GM21447 (cell line): ENCODE measurements around the gene NXPE1.
"Not testable (repeated sequence)": the region's sequence is repeated elsewhere in the genome, so short reads cannot be mapped to it uniquely, and the experiment has no call there.

Experiments
- ATAC-seq: cut with Tn5 transposase; IDR thresholded peaks from one replicate; pipeline ENCODE4 v1.9.1; 2021; ENCODE audit not compliant: unreplicated experiment

NXPE1 gene

DNA sequence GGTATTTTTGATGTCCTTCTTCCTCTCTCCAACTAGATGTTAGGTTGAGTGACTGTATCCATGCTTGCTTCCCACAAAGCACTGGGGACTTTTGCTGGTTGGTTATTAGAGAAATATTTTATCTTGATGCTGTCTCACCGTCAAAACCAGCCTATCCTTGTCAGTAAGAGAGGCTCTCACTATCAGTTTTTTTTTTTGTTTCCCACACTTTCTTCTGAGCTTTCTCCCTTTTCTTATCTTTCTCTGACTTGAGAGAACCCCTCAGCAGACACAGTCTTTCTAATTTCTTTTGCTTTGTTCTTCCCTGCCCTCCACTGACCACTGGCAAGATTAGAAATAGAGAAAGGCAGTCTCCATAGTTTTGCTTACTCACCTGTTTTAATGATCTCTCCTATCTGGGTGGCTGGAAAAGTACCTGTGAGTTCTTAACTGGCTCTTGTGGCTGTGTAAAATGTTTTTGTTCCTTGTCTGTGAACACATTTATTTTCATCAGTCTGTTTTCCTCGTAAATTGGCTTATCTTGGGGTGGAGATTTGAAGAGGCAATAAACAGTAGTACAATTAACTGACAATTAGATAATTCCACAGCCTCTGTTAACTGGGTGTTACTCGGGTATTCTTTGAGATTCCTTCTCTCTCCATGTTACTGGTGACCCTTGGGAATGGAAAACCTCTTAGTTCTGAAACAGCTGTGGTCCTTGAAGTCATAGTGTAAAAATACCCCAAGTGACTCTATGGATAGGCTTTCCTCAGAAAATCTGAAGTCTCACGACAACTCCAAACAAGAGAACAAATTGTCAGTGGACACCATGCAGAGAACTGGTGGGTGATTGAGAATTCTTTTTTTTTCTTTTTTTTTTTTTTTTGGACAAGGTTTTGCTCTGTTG, at the start of gene NXPE1:
Gene NXPE1 (minus strand): TSS at position 457 of the 886 bp plus-strand sequence. CDS start 8,680 bp downstream, outside the sequence.
- ATAC-seq, result no peak

DNA sequence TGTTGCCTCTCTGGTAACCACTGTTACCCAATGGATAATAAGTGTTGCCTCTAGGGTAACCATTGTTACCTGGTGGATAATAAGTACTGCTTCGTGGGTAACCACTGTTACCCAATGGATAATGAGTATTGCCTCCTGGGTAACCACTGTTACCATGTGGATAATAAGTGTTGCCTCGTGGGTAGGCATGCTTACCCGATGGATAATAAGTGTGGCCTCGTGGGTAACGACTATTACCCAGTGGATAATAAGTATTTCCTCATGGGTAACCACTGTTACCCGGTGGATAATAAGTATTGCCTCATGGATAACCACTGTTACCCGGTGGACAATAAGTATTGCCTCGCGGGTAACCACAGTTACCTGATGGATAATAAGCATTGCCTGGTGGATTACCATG, 49.7 kb upstream of the NXPE1 start:
- ATAC-seq, result no peak

DNA sequence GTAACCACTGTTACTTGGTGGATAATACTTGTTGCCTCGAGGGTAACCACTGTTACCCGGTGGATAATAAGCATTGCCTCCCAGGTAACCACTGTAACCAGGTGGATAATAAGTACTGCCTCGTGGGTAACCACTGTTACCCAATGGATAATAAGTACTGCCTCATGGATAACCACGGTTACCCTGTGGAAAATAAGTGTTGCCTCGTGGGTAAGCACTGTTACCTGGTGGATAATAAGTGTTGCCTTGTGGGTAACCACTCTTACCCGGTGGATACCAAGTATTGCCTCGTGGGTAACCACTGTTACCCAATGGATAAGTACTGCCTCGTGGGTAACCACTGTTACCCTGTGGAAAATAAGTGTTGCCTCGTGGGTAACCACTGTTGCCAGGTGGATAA, 48.9 kb upstream of the NXPE1 start:
- not testable (repeated sequence) for ATAC-seq

DNA sequence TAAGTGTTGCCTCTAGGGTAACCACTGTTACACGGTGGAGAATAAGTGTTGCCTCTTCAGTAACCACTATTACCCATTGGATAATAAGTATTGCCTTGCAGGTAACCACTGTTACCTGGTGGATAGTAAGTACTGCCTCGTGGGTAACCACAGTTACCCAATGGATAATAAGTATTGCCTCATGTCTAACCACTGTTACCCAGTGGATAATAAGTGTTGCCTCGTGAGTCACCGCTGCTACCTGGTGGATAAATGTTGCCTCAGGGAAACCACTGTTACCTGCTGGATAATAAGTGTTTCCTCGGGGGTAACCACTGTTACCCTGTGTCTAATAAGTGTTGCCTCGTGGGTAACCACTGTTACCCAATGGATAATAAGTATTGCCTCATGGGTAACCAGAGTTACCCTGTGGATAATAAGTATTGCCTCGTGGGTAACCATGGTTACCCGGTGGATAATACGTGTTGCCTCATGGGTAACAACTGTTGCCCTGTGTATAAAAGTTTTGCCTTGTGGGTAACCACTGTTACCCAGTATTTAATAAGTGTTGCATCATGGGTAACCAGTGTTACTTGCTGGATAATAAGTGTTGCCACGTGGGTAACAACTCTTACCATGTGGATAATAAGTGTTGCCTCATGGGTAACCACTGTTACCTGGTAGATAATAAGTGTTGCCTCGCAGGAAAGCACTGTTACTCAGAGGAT, 48.2 kb upstream of the NXPE1 start:
- no peak for ATAC-seq

DNA sequence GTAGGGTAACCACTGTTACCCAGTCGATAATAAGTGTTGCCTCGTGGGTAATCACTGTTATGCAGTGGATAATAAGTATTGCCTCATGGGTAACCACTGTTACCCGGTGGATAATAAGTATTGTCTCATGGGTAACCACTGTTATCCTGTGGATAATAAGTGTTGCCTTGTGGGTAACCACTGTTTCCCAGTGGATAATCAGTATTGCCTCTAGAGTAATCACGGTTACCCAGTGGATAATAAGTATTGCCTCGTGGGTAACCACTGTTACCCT, 47.1 kb upstream of the NXPE1 start:
- ATAC-seq, result not testable (repeated sequence)

DNA sequence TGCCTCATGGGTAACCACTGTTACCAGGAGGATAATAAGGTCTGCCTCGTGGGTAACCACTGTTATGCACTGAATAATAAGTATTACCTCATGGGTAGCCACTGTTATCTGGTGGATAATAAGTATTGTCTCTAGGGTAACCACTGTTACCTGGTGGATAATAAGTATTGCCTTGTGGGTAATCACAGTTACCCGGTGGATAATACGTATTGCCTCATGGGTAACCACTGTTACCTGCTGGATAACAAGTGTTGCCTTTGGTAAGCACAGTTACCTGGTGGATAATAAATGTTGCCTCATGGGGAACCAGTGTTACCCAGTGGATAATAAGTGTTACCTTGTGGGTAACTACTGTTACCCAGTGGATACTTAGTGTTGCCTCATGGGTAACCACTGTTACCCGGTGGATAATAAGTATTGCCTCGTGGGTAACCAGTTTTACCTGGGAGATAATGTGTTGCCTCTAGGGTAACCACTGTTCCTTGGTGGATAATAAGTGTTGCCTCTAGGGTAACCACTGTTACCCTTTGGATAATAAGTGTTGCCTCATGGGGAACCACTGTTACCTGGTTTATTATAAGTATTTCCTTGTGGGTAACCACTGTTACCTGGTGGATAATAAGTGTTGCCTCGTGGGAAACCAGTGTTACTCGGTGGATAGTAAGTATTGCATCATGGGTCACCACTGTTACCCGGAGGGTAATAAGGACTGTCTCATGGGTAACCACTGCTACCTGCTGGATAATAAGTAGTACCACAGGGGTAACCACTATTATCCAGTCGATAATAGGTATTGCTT, 46.5 kb upstream of the NXPE1 start:
- ATAC-seq, result no peak

DNA sequence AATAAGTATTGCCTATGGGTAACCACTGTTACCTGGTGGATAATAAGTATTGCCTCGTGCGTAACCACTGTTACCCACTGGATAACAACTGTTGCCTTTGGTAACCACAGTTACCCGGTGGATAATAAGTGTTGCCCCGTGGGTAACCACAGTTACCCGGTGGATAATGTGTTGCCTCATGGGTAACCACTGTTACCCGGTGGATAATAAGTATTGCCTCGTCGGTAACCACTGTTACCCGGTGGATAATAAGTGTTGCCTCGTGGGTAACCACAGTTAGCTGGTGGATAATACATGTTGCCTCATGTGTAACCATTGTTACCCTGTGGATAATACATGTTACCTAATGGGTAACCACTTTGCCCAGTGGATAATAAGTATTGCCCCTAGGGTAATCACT, 45.7 kb upstream of the NXPE1 start:
- no peak for ATAC-seq

DNA sequence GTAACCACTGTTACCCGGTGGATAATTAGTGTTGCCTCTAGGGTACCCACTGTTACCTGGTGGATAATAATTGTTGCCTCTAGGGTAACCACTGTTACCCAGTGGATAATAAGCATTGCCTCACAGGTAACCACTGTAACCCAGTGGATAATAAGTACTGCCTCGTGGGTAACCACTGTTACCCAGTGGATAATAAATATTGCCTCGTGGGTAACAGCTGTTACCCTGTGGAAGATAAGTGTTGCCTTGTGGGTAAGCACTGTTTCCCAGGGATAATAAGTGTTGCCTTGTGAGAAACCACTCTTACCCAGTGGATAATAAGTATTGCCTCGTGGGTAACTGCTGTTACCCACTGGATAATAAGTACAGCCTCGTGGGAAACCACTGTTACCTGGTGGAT, 45.2 kb upstream of the NXPE1 start:
- ATAC-seq, result no peak

DNA sequence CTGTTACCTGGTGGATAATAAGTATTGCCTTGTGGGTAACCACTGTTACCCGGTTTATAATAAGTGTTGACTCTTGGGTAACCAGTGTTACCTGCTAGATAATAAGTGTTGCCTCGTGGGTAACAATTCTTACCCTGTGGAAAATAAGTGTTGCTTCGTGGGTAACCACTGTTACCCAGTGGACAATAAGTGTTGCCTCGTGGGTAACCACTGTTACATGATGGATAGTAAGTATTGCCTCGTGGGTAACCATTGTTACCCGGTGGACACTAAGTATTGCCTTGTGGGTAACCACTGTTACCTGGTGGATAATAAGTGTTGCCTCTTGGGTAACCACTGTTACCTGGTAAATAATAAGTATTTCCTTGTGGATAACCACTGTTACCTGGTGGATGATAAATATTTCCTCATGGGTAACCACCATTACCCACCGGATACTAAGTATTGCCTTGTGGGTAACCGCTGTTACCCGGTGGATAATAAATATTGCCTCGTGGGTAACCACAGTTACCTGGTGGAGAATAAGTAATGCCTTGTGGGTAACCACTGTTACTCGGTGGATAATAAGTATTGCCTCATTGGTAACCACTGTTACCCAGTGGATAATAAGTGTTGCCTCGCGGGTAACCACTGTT, 44.6 kb upstream of the NXPE1 start:
- ATAC-seq, result no peak

DNA sequence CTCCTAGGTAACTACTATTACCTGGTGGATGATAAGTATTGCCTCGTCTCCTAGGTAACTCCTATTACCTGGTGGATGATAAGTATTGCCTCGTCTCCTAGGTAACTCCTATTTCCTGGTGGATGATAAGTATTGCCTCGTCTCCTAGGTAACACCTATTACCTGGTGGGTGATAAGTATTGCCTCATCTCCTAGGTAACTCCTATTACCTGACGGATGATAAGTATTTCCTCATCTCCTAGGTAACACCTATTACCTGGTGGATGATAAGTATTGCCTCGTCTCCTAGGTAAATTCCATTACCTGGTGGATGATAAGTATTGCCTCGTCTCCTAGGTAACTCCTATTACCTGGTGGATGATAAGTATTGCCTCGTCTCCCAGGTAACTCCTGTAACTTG, 43.5 kb upstream of the NXPE1 start:
- ATAC-seq, result not testable (repeated sequence)

DNA sequence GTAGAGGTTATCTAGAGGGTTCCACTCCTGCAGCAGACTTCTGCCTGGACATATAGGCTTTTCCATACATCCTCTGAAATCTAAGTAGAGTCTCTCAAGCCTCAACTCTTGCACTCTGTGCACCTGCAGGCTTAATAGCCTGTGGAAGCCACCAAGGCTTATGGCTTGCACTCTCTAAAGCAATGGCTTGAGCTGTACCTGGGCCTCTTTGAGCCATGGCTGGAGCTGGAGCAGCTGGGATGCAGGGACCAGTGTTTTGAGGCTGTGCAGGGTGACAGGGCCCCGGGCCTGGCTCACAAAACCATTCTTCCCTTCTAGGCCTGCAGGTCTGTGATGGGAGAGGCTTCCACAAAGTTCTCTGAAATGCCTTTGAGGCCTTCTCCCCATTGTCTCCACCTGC, 38.8 kb upstream of the NXPE1 start:
- ATAC-seq, result no peak

DNA sequence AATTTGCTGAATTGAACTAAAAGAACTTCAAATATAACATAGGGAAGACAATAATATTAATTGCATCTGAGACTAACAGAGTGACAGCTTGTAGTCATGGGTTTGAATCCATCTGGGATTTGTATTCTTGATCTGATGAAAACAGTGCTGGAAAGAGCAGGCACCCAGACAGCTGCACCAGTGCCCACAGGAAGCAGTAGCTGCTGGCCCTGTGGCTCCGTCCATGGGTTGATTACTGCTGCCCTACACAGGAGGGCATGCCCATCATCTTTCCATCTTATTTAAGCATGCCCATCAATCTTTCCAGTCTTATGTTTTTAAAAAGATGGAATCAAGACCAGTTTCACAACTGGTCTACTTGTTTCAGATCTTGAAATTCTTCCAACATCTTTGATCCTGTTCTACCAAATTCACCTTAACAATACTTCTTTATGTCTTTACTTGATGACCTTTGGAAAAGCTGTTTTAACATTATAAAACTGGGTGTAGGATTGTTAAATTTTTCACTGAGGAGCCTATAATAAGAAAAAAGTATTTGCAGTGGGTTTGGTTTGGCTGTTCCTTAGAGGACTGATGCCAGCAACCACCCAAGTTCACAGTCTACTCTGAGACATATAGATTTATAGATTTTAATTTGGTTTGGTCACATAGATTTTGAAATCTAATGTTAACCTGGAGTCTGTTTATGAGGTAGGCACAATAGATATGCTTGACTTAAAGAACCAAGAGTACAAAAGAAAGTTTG, 36.7 kb upstream of the NXPE1 start:
- no peak for ATAC-seq

DNA sequence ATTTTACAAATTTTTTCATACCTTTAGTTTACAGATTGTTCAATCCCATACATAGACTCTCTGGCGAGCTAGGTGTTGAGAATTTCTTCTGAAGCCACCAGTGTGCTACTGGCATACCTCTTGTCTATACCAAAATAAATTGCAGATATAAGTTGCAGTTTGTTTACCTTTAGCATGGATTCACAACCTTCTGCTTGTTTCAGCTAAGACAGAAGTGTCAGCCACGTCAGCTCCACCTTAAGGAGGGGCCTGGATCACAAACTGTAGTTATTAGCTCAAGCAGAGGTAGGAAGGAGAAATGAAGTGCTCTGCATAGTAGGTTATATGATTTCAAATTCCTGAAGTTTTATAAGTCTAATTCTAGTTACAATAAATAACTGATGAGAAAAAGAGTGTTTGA, 35.9 kb upstream of the NXPE1 start, which contains the start of gene NXPE4:
Gene NXPE4 (minus strand): TSS at position 216 of the 400 bp plus-strand sequence. CDS start 1,027 bp downstream, outside the sequence.
- ATAC-seq, result no peak

DNA sequence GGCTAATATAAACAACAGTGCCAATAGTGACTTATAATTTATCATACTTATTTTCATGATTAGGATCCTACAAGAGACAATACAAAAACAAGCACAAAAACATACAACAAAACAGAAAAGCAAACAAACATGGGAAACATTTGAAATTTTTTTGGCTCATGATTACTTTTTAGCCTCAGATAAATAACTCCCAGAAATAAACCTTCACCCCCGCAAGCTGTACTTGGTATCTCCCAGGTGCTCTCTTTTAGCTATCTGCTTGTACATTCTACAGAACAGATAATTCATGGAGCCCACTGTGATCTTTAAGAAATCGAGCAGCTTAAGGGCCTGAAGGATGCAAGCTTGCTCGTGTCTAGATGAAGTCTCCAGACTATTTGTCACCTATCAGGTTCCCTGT, 35.0 kb upstream of the NXPE1 start:
- no peak for ATAC-seq

DNA sequence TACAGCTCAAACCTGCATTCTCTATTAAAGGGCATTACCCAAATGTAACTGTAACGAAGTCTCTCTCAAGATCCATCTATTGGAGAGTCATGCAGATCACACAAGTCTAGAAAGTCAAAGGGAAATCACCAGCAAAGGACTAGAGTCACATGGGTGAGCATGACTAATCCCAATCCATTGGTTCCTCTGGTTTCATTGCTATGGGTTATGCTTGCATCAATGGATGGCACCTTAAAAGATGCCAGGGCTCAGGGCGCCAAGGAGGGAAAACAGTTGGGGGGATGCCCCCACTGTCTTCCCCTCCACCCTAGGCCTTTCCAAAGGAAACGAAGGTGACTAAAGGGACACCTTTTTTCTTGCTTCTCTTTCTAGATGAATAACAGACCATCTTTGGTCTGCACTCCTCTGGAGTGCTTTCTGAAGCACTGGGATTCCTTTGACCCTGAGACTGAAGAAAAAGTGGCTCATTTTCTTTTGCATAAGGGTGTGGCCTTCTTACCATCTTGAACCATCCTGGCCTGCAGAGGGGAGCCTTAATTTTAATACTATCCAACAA, 27.8 kb upstream of the NXPE1 start:
- ATAC-seq, result no peak

DNA sequence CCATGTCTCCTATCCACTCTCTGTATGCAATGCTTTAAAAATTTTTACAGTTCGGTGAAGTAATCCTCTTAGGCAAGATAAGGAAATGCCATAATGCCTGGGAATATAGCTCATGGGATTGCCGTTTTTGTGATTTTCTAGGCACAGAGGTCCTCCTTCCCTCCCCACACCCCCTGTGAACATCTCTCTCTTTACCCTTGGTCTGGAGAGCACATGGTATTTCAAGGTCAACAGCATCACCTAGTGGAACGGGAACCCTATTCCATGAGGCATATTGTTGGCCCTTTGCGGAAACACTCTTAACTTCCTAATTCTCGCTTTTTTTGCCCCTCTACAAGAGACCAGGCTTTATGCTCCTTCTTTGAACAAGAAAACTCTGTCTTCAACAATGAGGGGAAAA, 27.1 kb upstream of the NXPE1 start:
- ATAC-seq, result no peak

DNA sequence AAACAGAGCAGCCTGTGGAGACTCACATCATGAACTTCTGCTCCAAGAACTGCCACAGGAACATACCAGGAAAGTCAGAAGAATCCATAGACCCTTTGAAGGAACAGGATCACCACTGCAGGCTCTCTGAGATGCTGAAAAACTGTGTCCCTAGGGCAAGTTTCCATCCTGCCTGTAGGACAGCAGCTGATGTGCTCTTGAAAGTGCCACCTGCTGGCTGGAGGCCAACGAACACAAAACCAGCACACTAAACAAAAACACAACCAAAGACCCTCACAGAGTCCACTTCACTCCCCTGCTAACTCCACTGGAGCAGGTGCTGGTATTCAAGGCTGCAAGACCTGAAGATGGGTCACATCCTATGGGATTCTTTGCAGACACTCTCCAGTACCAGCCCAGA, 12.0 kb upstream of the NXPE1 start:
- no peak for ATAC-seq

DNA sequence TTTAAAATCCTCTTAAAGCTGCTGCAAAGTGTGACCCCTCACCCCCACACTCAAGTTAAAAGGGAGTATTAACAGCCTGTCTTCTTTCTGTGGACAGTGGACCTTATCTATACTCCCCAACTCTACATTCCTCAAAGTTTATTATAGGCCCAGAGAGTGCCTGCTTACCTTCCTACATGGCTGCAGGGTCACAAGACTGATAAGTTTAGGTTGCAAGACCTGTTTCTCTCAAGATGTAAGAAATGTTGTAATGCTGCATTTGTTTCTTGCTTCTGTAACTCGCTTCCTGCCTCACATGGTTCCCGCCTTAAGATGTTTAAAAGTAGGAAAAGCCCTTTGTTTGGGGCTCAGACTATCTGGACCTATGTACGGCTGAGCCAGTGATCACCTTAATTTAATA, 10.1 kb upstream of the NXPE1 start:
- no peak for ATAC-seq

DNA sequence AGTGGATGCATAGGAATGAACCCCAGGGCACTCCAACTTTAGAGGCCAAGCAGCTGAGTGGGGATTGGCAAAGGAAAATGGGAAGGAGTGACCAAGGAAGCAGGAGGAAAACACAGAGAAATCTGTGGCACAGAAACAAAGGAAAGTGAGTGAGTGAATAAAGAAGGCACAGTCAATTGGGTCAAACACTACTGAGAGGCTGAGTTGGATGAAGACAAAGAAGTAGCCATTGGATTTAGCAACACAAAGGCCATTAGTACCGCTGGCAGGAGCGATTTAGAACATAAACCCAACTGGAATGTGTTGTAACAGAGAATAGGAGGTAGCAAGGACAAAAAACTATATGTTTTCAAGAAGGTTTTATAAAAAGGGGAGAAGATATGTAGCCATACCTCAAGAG, 6.6 kb upstream of the NXPE1 start:
- ATAC-seq, result no peak

DNA sequence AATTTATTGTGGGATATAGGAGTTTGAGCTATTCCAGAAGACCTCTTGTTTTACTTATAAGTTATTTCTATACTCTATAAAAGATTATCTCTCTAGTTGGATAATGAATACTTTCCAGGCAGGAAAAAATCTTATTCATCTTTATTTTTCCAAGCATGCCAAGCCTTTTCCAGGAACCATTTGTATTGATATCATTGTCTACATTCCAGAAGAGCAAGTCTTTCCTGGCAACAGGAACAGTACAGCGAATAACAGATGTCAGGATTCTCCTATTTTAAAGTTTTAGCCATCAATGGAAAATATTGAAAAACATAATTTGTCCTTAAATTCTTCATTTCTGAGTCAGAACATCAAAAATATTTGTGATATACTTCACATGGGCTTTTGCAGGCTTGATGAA, 5.2 kb upstream of the NXPE1 start:
- no peak for ATAC-seq
